Esophagus muscularis mucosa (tissue), 3 donors: ENCODE data around the gene RSPH10B2.
"Not testable (repeated sequence)": the region's sequence is repeated elsewhere in the genome, so short reads cannot be mapped to it uniquely, and the experiment has no call there.

Experiments
- POLR2AphosphoS5 ChIP-seq, 2 donors: sonication (generic); formaldehyde crosslinking; IDR thresholded peaks; one replicate each; pipeline ENCODE4 v1.6.1; 2017; ENCODE audit warnings: antibody characterized with exemption in 2 of 2
- TF ChIP-seq, protein P1 (sequence below), 3 experiments: fragments of 200-600 bp in 2 of 3; fragments of 450-650 bp in 1 of 3; sonication (generic) in 2 of 3; IDR thresholded peaks; one replicate each; pipeline ENCODE4 v1.5.1; 2017 to 2019; ENCODE audit warnings: antibody characterized with exemption in 3 of 3, mild to moderate bottlenecking in 2 of 3, moderate library complexity in 1 of 3

GRCh38 chr7:6789353-6789752 lies 35.5 kb downstream of the RSPH10B2 start:
- TF ChIP-seq, protein P1, sequence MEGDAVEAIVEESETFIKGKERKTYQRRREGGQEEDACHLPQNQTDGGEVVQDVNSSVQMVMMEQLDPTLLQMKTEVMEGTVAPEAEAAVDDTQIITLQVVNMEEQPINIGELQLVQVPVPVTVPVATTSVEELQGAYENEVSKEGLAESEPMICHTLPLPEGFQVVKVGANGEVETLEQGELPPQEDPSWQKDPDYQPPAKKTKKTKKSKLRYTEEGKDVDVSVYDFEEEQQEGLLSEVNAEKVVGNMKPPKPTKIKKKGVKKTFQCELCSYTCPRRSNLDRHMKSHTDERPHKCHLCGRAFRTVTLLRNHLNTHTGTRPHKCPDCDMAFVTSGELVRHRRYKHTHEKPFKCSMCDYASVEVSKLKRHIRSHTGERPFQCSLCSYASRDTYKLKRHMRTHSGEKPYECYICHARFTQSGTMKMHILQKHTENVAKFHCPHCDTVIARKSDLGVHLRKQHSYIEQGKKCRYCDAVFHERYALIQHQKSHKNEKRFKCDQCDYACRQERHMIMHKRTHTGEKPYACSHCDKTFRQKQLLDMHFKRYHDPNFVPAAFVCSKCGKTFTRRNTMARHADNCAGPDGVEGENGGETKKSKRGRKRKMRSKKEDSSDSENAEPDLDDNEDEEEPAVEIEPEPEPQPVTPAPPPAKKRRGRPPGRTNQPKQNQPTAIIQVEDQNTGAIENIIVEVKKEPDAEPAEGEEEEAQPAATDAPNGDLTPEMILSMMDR (IDR thresholded peaks at IDR 0.05) = not testable (repeated sequence)
- TF ChIP-seq POLR2AphosphoS5 (IDR thresholded peaks at IDR 0.05) = not testable (repeated sequence)
